Pericardium fibroblast (primary cell): Measurements from ENCODE around the gene RIC1. TPM values are rescaled to one million over a fixed set of nuclear protein-coding genes. Genes with fewer than 3 reads are reported as not detected.

Experiments used
- total RNA-seq: library from RNA; depleted of rRNA; stranded (reverse); fragments of >200 nt; gene quantifications from 2 replicates; pipeline ENCODE4 v1.2.3, GENCODE V29; 2015

The RIC1 gene
- total RNA-seq, result 23.7 and 45.3 TPM in 2 replicates

GRCh38 chr9:5628530-5629311 lies at the start of gene RIC1:
Gene RIC1, plus strand, starts transcription at chr9:5629107. Its CDS starts 203 bp downstream, at chr9:5629310.

Other genes with a start within 250 kb of the RIC1 start
- gene PLGRKT, start 191.2 kb upstream of the RIC1 start, total RNA-seq, result 21.1 and 21.4 TPM in 2 replicates
- gene CD274, start 178.6 kb upstream of the RIC1 start, total RNA-seq, result 0.43 and 4.4 TPM in 2 replicates
- gene PDCD1LG2, start 118.6 kb upstream of the RIC1 start, total RNA-seq, result 0.77 and 10.7 TPM in 2 replicates
- 6.9 and 8.5 TPM in 2 replicates for gene ERMP1, start 204.0 kb downstream of the RIC1 start, total RNA-seq